Activated T-cell treated with anti-CD3 and anti-CD28 coated beads, Interleukin-2, amount 50 U/mL, for 4 hours (primary cell): Measurements from ENCODE around the gene SLC4A4. TPM values are rescaled to one million over a fixed set of nuclear protein-coding genes. Genes with fewer than 3 reads are reported as not detected.

Experiments
- ATAC-seq, 2 donors: fragments of 200-7000 bp; cut with Tn5 transposase; one replicate each; pipeline ENCODE4 v1.10.0; 2021
- DNase-seq: peaks from one replicate; pipeline ENCODE4 v3.0.0-alpha.2; 2020
- H3K27me3 Mint-ChIP-seq: one replicate; pipeline ENCODE4 v1.8.0; 2021; ENCODE audit warnings: low read depth, mixed read lengths
- H3K36me3 Mint-ChIP-seq: one replicate; pipeline ENCODE4 v1.8.0; 2022; ENCODE audit warnings: mixed read lengths; ENCODE audit not compliant: insufficient read depth
- H3K4me1 Mint-ChIP-seq: one replicate; pipeline ENCODE4 v1.8.0; 2021; ENCODE audit warnings: low read depth, mixed read lengths
- H3K4me3 Mint-ChIP-seq: one replicate; pipeline ENCODE4 v1.8.0; 2021; ENCODE audit warnings: mild to moderate bottlenecking, moderate library complexity, mixed read lengths
- H3K9me3 Mint-ChIP-seq: one replicate; pipeline ENCODE4 v1.8.0; 2021; ENCODE audit warnings: mixed read lengths
- total RNA-seq, 3 donors: library from RNA; stranded (reverse); gene quantifications; one replicate each; pipeline ENCODE4 v1.2.1, GENCODE V29; 2021

The SLC4A4 gene
- total RNA-seq, 3 donors from 2014 or later, result 0.20 to 0.30 (median 0.26) TPM

GRCh38 chr4:71377561-71377960 lies 38.7 kb downstream of the SLC4A4 start:
- Mint-ChIP-seq H3K4me3 (no peak overlapping the region), H3K4me1 (no peaks in the 10 kb centered on the region), H3K36me3 (no peaks in the 10 kb centered on the region)

GRCh38 chr4:71379126-71379525 lies 40.3 kb downstream of the SLC4A4 start:
- H3K27me3 Mint-ChIP-seq, result no peaks in the 10 kb centered on the region
- H3K9me3 Mint-ChIP-seq, result no peaks in the 10 kb centered on the region
- H3K36me3 Mint-ChIP-seq, result no peaks in the 10 kb centered on the region
- DNase-seq, result no peak
- no peaks in the 10 kb centered on the region for H3K4me1 Mint-ChIP-seq
- ATAC-seq, result no peak
- no peak overlapping the region for H3K4me3 Mint-ChIP-seq

More at GRCh38 chr4:71377561-71377960, 38.7 kb downstream of the SLC4A4 start:
- Mint-ChIP-seq H3K9me3 (no peaks in the 10 kb centered on the region), H3K27me3 (no peaks in the 10 kb centered on the region)
- ATAC-seq (no peak), DNase-seq (no peak)

- Mint-ChIP-seq H3K27me3 (no peaks in the 10 kb centered on the region), H3K9me3 (no peaks in the 10 kb centered on the region), H3K4me3 (no peak overlapping the region), H3K36me3 (no peaks in the 10 kb centered on the region), H3K4me1 (no peaks in the 10 kb centered on the region)
- DNase-seq (no peak), ATAC-seq (no peak)
Observed at GRCh38 chr4:71380788-71381187, 42.0 kb downstream of the SLC4A4 start.

- DNase-seq (no peak), ATAC-seq (no peak)
- H3K27me3 Mint-ChIP-seq, result no peaks in the 10 kb centered on the region
- H3K4me1 Mint-ChIP-seq, result no peaks in the 10 kb centered on the region
- H3K36me3 Mint-ChIP-seq, result no peaks in the 10 kb centered on the region
- no peak overlapping the region for H3K4me3 Mint-ChIP-seq
- H3K9me3 Mint-ChIP-seq, result no peaks in the 10 kb centered on the region
Observed at GRCh38 chr4:71382125-71382899, 43.5 kb downstream of the SLC4A4 start.

- Mint-ChIP-seq H3K4me3 (no peak overlapping the region), H3K9me3 (no peaks in the 10 kb centered on the region), H3K27me3 (no peaks in the 10 kb centered on the region), H3K4me1 (no peaks in the 10 kb centered on the region), H3K36me3 (no peaks in the 10 kb centered on the region)
- ATAC-seq, result no peak
- DNase-seq, result no peak
Observed at GRCh38 chr4:71382900-71383560, 44.2 kb downstream of the SLC4A4 start.

- no peaks in the 10 kb centered on the region for H3K4me1 Mint-ChIP-seq
- ATAC-seq, result no peak
Observed at GRCh38 chr4:71383984-71384383, 45.2 kb downstream of the SLC4A4 start.

GRCh38 chr4:71389149-71389827 lies 50.5 kb downstream of the SLC4A4 start:
- Mint-ChIP-seq H3K27me3 (peaks cover 8% of the 10 kb centered on the region), H3K9me3 (no peaks in the 10 kb centered on the region), H3K36me3 (no peaks in the 10 kb centered on the region), H3K4me1 (no peaks in the 10 kb centered on the region), H3K4me3 (no peak overlapping the region)
- DNase-seq (no peak), ATAC-seq (no peak)

More at GRCh38 chr4:71383984-71384383, 45.2 kb downstream of the SLC4A4 start:
- H3K9me3 Mint-ChIP-seq, result no peaks in the 10 kb centered on the region
- DNase-seq, result no peak
- no peaks in the 10 kb centered on the region for H3K36me3 Mint-ChIP-seq
- no peak overlapping the region for H3K4me3 Mint-ChIP-seq
- H3K27me3 Mint-ChIP-seq, result no peaks in the 10 kb centered on the region

- DNase-seq (no peak), ATAC-seq (no peak)
- no peaks in the 10 kb centered on the region for H3K4me1 Mint-ChIP-seq
- no peaks in the 10 kb centered on the region for H3K36me3 Mint-ChIP-seq
- H3K27me3 Mint-ChIP-seq, result peaks cover 8% of the 10 kb centered on the region
- no peaks in the 10 kb centered on the region for H3K9me3 Mint-ChIP-seq
- H3K4me3 Mint-ChIP-seq, result no peak overlapping the region
Observed at GRCh38 chr4:71392109-71392508, 53.3 kb downstream of the SLC4A4 start.

GRCh38 chr4:71396382-71396781 lies 57.6 kb downstream of the SLC4A4 start:
- H3K27me3 Mint-ChIP-seq, result peaks cover 4% of the 10 kb centered on the region
- DNase-seq (no peak), ATAC-seq (no peak)
- H3K4me3 Mint-ChIP-seq, result no peak overlapping the region
- no peaks in the 10 kb centered on the region for H3K36me3 Mint-ChIP-seq
- H3K9me3 Mint-ChIP-seq, result no peaks in the 10 kb centered on the region
- no peaks in the 10 kb centered on the region for H3K4me1 Mint-ChIP-seq

GRCh38 chr4:71400810-71401209 lies 62.0 kb downstream of the SLC4A4 start:
- H3K4me1 Mint-ChIP-seq, result no peaks in the 10 kb centered on the region
- no peak for ATAC-seq
- DNase-seq, result no peak
- H3K4me3 Mint-ChIP-seq, result no peak overlapping the region
- H3K9me3 Mint-ChIP-seq, result no peaks in the 10 kb centered on the region
- no peaks in the 10 kb centered on the region for H3K36me3 Mint-ChIP-seq
- no peaks in the 10 kb centered on the region for H3K27me3 Mint-ChIP-seq

- no peak overlapping the region for H3K4me3 Mint-ChIP-seq
- ATAC-seq (no peak), DNase-seq (no peak)
- no peaks in the 10 kb centered on the region for H3K4me1 Mint-ChIP-seq
- H3K36me3 Mint-ChIP-seq, result no peaks in the 10 kb centered on the region
- no peaks in the 10 kb centered on the region for H3K27me3 Mint-ChIP-seq
- no peaks in the 10 kb centered on the region for H3K9me3 Mint-ChIP-seq
Observed at GRCh38 chr4:71402616-71403015, 63.8 kb downstream of the SLC4A4 start.

- peaks cover 7% of the 10 kb centered on the region for H3K9me3 Mint-ChIP-seq
- no peaks in the 10 kb centered on the region for H3K4me1 Mint-ChIP-seq
- no peaks in the 10 kb centered on the region for H3K27me3 Mint-ChIP-seq
- H3K36me3 Mint-ChIP-seq, result no peaks in the 10 kb centered on the region
- no peak overlapping the region for H3K4me3 Mint-ChIP-seq
- DNase-seq, result no peak
- ATAC-seq, result no peak
Observed at GRCh38 chr4:71404049-71404448, 65.2 kb downstream of the SLC4A4 start.

- Mint-ChIP-seq H3K4me1 (no peaks in the 10 kb centered on the region), H3K36me3 (no peaks in the 10 kb centered on the region), H3K4me3 (no peak overlapping the region), H3K9me3 (peaks cover 9% of the 10 kb centered on the region), H3K27me3 (no peaks in the 10 kb centered on the region)
- no peak for DNase-seq
- ATAC-seq, result no peak
Observed at GRCh38 chr4:71405791-71406190, 67.0 kb downstream of the SLC4A4 start.

GRCh38 chr4:71406459-71406963 lies 67.7 kb downstream of the SLC4A4 start:
- no peaks in the 10 kb centered on the region for H3K36me3 Mint-ChIP-seq
- no peaks in the 10 kb centered on the region for H3K4me1 Mint-ChIP-seq
- no peak for DNase-seq
- no peaks in the 10 kb centered on the region for H3K27me3 Mint-ChIP-seq
- H3K4me3 Mint-ChIP-seq, result no peak overlapping the region
- ATAC-seq, result no peak
- peaks cover 9% of the 10 kb centered on the region for H3K9me3 Mint-ChIP-seq
